ENCODE results near the gene CCDC82. TPM values are rescaled to one million over a fixed set of nuclear protein-coding genes. Genes with fewer than 3 reads are reported as not detected.

The CCDC82 gene
- total and polyA plus RNA-seq, 9 donors = 14.8 to 31.8 (median 23.0) TPM

- WGBS, 3 donors = 9 to 10% (median 9%) methylated on average over 6 of the region's 6 CpGs
- intact Hi-C loops (cut with DNase I) = no loop called here
- Histone ChIP-seq H3K9me3 (no peaks in the 10 kb centered on the region), H3K4me1 (ENCODE audit: insufficient read depth) (peaks cover 2% of the 10 kb centered on the region), H3K27me3 (no peaks in the 10 kb centered on the region), H3K27ac (peak overlapping the region in 1 of 2 donors; percentile 73), H3K4me3 (peak overlapping the region; percentile 93), H3K36me3 (no peaks in the 10 kb centered on the region)
- TF ChIP-seq CTCF (IDR thresholded peaks at IDR 0.05) (no peak), POLR2A (IDR thresholded peaks at IDR 0.05) (no peak), EP300 (IDR thresholded peaks at IDR 0.05) (no peak)
- no peak for DNase-seq
These were observed 728 bp upstream of the CCDC82 start for GRCh38 chr11:96390488-96390792.

DNA sequence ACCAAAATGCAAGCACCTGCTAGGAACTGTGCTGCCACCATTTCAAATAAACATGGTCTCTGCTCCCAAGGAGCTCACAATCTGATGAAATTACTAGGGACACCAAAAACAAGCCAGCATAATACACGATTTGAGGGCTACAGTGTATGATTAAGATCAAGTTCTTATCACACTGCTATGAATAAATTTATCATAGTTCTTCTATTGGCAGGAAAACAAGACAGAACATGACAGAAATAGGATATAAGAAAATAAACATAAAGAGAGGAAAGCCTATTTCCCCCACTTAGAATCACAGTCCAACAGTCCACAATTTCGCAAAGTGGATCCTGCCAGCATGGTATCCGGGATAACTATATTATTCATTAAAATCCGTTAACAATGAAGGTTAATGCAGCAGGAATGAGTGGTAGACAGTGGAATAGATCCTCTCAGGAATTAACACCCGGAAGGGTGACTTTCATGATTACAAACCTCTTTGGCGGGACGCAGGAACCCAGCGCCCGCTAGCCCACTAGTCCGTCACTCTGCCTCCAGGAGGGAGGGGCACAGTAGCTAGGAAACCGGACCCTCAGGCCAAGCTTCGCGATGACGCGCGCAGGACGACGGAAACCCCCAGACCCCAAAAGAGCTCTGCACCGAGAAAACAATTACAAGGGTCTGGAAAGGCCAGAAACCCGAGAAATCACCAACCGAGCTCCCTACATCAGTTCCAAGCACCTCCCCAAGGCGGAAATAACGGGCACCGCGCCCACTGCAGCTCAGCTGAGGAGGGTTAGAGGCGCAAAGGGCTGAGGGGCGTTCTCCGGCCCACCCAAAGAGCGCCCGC is 607 bp downstream of the CCDC82 start:
- Histone ChIP-seq H3K4me3 (peak overlapping the region; percentile 93), H3K9me3 (no peaks in the 10 kb centered on the region), H3K27ac (peak overlapping the region; percentile 30 to 73), H3K27me3 (no peaks in the 10 kb centered on the region), H3K36me3 (no peaks in the 10 kb centered on the region), H3K4me1 (ENCODE audit: insufficient read depth) (peaks cover 2% of the 10 kb centered on the region)
- DNase-seq = no peak
- peak in 1 of 3 donors; percentile 9 for TF ChIP-seq CTCF (IDR thresholded peaks at IDR 0.05)
- no peak for TF ChIP-seq EP300 (IDR thresholded peaks at IDR 0.05)
- TF ChIP-seq POLR2A (IDR thresholded peaks at IDR 0.05) = no peak
- intact Hi-C loops (cut with DNase I) = no loop called here
- 0% methylated on average over 30 of the region's 30 CpGs for WGBS, 3 donors

DNA sequence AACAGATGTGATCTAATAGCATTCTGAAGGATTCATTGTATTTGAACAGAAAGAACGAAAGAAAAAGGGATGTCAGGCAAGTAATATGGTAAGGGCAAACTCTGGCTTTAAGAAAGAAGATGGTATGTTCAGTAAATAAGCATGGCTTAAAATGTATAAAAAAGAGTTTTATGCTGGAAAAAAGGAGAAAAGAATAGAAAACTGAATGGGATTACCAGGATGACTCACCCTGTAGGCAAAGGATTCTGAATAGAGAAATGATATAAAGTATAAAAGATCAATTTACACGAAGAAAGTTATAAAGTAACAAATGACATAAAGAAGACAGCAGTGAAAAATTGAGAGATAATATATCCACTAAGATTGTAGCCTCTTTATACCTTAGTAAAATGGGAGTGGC is 4.5 kb downstream of the CCDC82 start:
- H3K27ac ChIP-seq = no peak overlapping the region
- no peaks in the 10 kb centered on the region for H3K9me3 ChIP-seq
- no peak overlapping the region for H3K4me3 ChIP-seq
- H3K4me1 ChIP-seq (ENCODE audit: insufficient read depth) = no peaks in the 10 kb centered on the region
- intact Hi-C loops (cut with DNase I) = no loop called here
- TF ChIP-seq POLR2A (IDR thresholded peaks at IDR 0.05) = no peak
- TF ChIP-seq EP300 (IDR thresholded peaks at IDR 0.05) = no peak
- TF ChIP-seq CTCF (IDR thresholded peaks at IDR 0.05) = no peak
- DNase-seq = no peak
- H3K27me3 ChIP-seq = no peaks in the 10 kb centered on the region
- WGBS, 3 donors = 90 to 96% (median 94%) methylated on average over 2 of the region's 2 CpGs
- H3K36me3 ChIP-seq = no peaks in the 10 kb centered on the region

DNA sequence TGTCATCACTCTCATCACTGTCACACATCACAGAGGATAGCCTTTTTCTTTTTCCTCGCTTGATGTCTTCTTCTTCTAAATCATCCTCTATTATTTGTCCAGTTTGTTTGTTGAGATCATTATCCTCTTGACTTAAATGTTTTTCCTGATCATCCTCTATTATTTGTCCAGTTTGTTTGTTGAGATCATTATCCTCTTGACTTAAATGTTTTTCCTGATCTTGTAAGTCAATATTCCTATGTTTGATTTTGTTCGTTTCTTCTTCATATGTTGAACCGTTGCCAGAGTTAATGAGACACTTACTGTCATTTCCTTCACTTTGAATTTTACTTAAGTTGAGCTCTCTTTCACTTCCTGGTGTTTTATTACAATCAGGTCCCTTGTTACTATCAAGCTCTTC is 5.6 kb downstream of the CCDC82 start:
- no peak for TF ChIP-seq POLR2A (IDR thresholded peaks at IDR 0.05)
- TF ChIP-seq CTCF (IDR thresholded peaks at IDR 0.05) = no peak
- TF ChIP-seq EP300 (IDR thresholded peaks at IDR 0.05) = no peak
- no peaks in the 10 kb centered on the region for H3K9me3 ChIP-seq
- H3K27me3 ChIP-seq = no peaks in the 10 kb centered on the region
- H3K4me1 ChIP-seq (ENCODE audit: insufficient read depth) = no peaks in the 10 kb centered on the region
- no peaks in the 10 kb centered on the region for H3K36me3 ChIP-seq
- DNase-seq = no peak
- 91 to 93% (median 92%) methylated on average over 3 of the region's 3 CpGs for WGBS, 3 donors
- H3K4me3 ChIP-seq = no peak overlapping the region
- no peak overlapping the region for H3K27ac ChIP-seq
- intact Hi-C loops (cut with DNase I) = no loop called here
